Retinal pigment epithelial cell (primary cell): Measurements from ENCODE around the gene B4GALT3.
A peak's percentile ranks its signal among the peaks of the same experiment; 100 is the strongest.

ENCODE experiments used
- DNase-seq: peaks from one replicate; pipeline ENCODE4 v3.0.0-alpha.2; 2010; ENCODE audit warnings: low read depth
- H3K4me3 ChIP-seq: 2 replicates; pipeline ENCODE4 v1.5.1; 2011; ENCODE audit warnings: mild to moderate bottlenecking, low read length, control low read depth, moderate library complexity
- TF ChIP-seq, protein P1 (sequence below): conservative IDR thresholded peaks from 2 replicates; pipeline ENCODE4 v1.5.1; 2011; ENCODE audit warnings: low read depth, low read length, control low read depth, inconsistent platforms

B4GALT3 gene

DNA sequence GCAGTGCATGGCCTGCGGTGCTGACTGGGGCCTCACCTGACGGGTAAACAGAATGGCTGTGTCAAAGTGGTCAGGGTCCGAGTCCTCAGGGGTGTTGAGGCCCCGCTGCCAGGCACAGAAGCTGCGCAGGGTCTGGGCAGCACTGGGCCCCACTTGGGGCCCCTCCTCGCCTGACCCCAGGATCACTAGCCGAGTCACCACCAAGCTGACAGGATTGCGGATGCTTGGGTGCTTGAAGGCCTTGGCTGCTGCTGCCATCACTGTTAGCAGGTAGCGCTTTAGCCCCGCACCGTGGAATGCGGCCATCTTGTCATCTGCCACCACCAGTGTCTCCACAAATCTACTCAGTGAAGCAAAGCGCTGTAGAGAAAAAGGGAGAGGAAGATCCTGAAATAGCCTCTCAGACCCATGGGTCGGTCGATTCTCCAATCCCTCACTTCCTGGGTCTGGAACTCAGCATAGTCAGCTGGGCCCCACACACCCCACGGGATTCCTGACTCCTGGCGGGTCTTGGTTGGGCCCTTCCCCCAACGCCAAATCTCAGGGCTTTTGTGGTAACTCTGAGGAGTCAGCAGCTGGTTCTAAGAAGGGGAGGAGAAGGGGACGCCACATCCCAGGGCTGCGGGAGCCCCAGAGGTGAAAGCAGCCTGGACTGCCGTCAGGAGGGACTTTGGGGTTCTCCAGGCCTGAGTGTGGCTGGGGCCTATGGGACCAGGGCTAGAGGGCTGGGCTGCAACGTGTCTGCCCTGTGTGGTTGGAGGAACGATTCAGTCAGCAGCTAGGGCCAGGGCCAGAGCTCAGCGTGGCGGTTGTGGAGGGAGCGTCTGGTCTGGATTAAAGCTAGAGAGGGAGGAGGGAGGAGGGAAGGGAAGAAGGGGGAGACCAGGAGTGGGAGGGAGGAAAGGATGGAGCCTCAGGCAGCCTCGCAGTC lies 19.5 kb upstream of the B4GALT3 start:
- no peak overlapping the region for H3K4me3 ChIP-seq
- peak; percentile 59 for DNase-seq
- TF ChIP-seq, protein P1, sequence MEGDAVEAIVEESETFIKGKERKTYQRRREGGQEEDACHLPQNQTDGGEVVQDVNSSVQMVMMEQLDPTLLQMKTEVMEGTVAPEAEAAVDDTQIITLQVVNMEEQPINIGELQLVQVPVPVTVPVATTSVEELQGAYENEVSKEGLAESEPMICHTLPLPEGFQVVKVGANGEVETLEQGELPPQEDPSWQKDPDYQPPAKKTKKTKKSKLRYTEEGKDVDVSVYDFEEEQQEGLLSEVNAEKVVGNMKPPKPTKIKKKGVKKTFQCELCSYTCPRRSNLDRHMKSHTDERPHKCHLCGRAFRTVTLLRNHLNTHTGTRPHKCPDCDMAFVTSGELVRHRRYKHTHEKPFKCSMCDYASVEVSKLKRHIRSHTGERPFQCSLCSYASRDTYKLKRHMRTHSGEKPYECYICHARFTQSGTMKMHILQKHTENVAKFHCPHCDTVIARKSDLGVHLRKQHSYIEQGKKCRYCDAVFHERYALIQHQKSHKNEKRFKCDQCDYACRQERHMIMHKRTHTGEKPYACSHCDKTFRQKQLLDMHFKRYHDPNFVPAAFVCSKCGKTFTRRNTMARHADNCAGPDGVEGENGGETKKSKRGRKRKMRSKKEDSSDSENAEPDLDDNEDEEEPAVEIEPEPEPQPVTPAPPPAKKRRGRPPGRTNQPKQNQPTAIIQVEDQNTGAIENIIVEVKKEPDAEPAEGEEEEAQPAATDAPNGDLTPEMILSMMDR = no peak

DNA sequence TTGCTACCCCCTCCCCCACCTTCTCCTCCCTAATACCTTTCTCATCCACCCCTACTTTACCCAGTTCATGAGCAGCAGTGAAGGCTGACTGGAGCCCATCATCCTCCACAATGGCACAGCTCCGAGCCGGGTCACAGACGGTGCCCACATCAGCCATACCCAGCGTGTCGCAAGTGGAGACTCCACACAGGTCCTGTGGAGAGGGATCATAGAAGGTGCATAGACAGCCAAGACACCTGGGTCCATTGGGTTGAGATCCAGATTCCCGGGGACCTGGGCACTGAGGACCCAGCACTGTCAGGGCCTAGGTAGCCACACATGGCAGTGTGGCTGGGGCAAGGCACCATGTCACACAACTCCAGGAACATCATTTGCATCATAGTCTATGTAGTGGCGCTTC lies 18.8 kb upstream of the B4GALT3 start:
- no peak for DNase-seq
- TF ChIP-seq, protein P1 = no peak
- no peak overlapping the region for H3K4me3 ChIP-seq

DNA sequence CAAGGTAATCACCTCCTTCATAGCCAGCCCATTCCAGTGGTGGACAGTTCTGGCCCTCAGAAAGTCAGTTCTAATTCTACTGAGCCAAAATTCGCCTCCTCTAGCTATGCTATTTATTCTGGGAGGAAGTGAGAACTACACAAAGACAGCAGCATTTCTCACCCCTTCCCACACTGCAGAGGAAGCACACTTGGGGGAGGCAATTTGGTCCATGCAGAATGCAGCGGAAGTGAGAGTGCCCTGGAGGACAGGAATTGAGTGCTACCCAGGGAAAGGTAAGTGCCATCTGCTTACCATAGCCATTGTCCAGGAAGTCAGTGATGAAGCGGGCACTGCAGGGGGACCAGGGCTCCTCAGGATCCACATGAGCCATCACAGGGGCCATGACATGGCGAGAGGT lies 17.9 kb upstream of the B4GALT3 start:
- no peak overlapping the region for H3K4me3 ChIP-seq
- DNase-seq = no peak
- TF ChIP-seq, protein P1 = no peak

DNA sequence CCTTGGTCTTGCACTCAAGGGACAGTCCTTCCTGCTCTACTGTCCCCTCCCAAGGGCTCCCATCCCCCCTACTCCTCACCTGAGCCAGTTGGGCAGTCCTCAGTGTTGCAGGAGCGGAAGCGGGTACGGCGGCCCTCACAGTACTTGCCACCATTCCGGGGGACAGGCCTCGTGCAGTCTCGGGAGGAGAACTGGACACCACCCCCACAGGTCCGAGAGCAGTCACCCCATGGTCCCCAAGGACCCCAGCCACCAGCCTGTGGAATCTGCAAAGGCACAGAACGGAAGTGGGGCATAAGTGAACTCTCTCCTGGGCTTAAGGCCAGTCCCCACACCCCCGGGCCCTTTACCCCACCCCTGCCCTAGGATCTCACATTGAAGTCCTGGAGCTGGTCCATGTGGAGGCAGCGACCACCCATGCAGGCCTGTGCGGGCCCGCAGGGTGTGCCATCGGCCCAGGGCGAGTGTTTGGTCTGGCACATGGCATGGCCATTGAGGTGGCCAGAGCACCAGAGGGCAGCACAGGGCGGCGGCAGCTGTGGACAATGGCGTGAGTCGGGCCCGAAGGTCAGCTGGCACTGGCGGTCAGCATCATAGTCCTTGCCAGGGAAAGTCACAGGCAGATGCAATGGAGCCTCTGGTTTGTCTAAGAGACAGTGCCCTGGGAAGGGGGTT lies 16.4 kb upstream of the B4GALT3 start:
- TF ChIP-seq, protein P1 = no peak
- no peak for DNase-seq

DNA sequence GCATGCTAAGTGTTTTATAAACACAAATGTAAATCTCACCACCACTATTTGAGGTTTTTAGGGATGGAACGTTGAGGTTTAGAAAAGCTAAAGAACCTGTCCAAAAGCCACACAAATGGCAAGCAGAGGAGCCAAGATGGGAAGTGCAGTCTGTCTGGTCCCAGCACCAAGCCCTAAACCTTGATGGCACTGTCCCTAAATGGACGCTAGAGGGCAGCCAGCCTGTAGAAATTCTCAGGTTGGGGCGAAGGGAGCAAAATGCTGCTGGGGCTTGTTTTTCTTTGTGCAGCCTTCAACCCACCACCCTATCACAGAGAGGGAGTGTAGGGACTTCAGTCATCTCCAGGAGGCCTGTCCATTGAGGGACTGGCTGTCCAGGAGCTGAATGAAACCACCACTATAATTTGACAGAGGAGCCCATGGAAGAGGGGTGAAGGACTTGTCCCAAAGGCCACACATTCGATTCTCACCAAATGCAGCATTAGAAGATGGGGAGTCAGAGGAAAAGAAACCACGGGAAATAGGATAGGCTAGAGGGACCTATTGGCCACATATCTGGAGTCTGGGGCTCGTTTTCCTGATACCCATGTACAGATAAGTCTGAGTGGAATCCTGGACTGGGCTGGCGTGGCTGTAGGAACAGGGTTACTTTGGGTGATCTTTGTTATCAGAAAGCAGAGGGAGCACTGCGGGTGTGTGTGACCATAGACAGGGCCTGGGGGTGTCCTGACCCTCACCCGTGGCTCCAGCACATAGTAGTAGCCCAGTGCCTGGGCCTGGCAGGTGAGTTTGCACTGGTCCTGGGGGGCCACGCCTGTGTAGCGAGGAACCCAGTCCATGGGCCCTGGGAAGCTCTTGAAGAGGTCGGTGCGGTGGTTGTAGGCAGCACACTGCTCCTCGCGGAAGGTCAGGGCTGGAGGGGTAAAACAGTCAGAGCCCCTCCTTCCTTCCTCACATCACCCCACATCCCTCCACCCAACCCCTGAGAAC lies 15.5 kb upstream of the B4GALT3 start:
- H3K4me3 ChIP-seq = no peak overlapping the region
- no peak for DNase-seq
- TF ChIP-seq, protein P1 = peak; percentile 96

More for the DNA sequence above, 16.4 kb upstream of the B4GALT3 start:
- no peak overlapping the region for H3K4me3 ChIP-seq

DNA sequence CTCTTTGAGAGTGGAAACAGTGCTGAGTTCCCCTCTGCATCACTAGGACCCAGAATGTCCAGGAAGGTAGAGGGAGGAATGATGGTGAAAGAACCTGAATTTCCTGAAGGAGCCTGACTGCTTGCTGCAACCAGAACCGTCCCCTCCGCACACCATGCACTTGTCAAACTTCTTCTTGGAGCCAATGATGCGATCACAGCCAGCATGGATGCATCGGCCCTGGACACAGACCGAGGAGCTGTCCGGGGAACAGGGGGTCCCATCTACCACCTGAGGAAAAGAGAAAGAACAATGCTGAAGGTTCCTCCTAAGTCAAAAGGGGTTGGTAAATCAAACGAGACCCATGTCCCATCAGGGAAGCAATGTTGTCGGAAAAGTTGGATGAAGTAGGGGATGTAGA lies 14.7 kb upstream of the B4GALT3 start:
- DNase-seq = no peak
- TF ChIP-seq, protein P1 = no peak
- no peak overlapping the region for H3K4me3 ChIP-seq
